HEK293T (cell line): ENCODE results near the gene CCDC70.

Experiments used
- ARNT ChIP-seq: fragments of 450-650 bp; IDR thresholded peaks from 2 replicates; pipeline ENCODE4 v1.6.1; 2017; ENCODE audit warnings: mild to moderate bottlenecking
- BHLHE40 ChIP-seq: fragments of 450-650 bp; IDR thresholded peaks from 2 replicates; pipeline ENCODE4 v1.6.1; 2016; ENCODE audit warnings: mild to moderate bottlenecking, moderate library complexity, borderline replicate concordance
- CTBP1 ChIP-seq: fragments of 450-650 bp; IDR thresholded peaks from 2 replicates; pipeline ENCODE4 v1.6.1; 2016; ENCODE audit warnings: borderline replicate concordance
- ELF4 ChIP-seq: fragments of 450-650 bp; IDR thresholded peaks from 2 replicates; pipeline ENCODE4 v1.6.1; 2017; ENCODE audit warnings: antibody characterized with exemption
- FOXA1 ChIP-seq: fragments of 450-650 bp; IDR thresholded peaks from 2 replicates; pipeline ENCODE4 v1.6.1; 2016; ENCODE audit warnings: mild to moderate bottlenecking
- FOXK2 ChIP-seq: fragments of 450-650 bp; IDR thresholded peaks from 2 replicates; pipeline ENCODE4 v1.6.1; 2016; ENCODE audit warnings: mild to moderate bottlenecking
- FOXM1 ChIP-seq: fragments of 450-650 bp; IDR thresholded peaks from 2 replicates; pipeline ENCODE4 v1.6.1; 2017; ENCODE audit warnings: mild to moderate bottlenecking, borderline replicate concordance
- HDGF ChIP-seq: fragments of 450-650 bp; IDR thresholded peaks from 2 replicates; pipeline ENCODE4 v1.6.1; 2017; ENCODE audit warnings: antibody characterized with exemption, borderline replicate concordance
- L3MBTL2 ChIP-seq: fragments of 450-650 bp; conservative IDR thresholded peaks from 2 replicates; pipeline ENCODE4 v1.6.1; 2016; ENCODE audit warnings: mild to moderate bottlenecking
- LEF1 ChIP-seq: fragments of 450-650 bp; IDR thresholded peaks from 2 replicates; pipeline ENCODE4 v1.6.1; 2017; ENCODE audit warnings: mild to moderate bottlenecking, borderline replicate concordance
- SP1 ChIP-seq: fragments of 450-650 bp; IDR thresholded peaks from 2 replicates; pipeline ENCODE4 v1.6.1; 2017
- SUZ12 ChIP-seq: fragments of 450-650 bp; IDR thresholded peaks from 2 replicates; pipeline ENCODE4 v1.6.1; 2016; ENCODE audit warnings: mild to moderate bottlenecking
- TARDBP ChIP-seq: fragments of 450-650 bp; IDR thresholded peaks from 2 replicates; pipeline ENCODE4 v1.6.1; 2016
- TF ChIP-seq, protein P1 (sequence below): fragments of 450-650 bp; IDR thresholded peaks from 2 replicates; pipeline ENCODE4 v1.6.1; 2016

DNA sequence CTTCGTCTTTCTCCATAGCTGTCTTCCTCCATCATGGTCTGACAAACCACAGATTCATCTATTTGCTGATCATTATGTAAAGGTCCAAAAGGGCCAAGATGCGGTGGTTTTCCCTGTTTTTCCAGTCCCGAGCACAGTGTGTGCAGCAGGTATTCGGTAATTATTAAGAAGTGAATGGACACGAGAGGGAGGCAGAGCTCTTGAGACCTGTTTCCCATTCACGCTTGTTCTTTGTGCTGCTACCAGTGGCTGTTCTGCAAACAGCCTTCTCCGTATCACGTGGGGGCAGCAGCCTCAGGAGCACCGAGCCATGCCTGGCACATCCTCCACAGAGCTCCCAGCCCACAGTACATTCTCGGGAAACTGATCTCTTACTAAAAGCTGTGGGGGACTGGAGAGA, 50.3 kb downstream of the CCDC70 start:
- TF ChIP-seq, protein P1, sequence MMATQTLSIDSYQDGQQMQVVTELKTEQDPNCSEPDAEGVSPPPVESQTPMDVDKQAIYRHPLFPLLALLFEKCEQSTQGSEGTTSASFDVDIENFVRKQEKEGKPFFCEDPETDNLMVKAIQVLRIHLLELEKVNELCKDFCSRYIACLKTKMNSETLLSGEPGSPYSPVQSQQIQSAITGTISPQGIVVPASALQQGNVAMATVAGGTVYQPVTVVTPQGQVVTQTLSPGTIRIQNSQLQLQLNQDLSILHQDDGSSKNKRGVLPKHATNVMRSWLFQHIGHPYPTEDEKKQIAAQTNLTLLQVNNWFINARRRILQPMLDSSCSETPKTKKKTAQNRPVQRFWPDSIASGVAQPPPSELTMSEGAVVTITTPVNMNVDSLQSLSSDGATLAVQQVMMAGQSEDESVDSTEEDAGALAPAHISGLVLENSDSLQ, result no peak
- no peak for TF ChIP-seq SP1
- TF ChIP-seq ARNT, result no peak
- TF ChIP-seq FOXM1, result no peak
- TF ChIP-seq FOXK2, result no peak
- no peak for TF ChIP-seq BHLHE40
- no peak for TF ChIP-seq SUZ12
- no peak for TF ChIP-seq ELF4
- TF ChIP-seq CTBP1, result no peak
- no peak for TF ChIP-seq FOXA1
- no peak for TF ChIP-seq TARDBP
- TF ChIP-seq LEF1, result no peak
- no peak for TF ChIP-seq L3MBTL2
- no peak for TF ChIP-seq HDGF
